Measurements from ENCODE around the gene SERPINB6. TPM values are rescaled to one million over a fixed set of nuclear protein-coding genes. Genes with fewer than 3 reads are reported as not detected.
A peak's percentile ranks its signal among the peaks of the same experiment; 100 is the strongest.

Gene SERPINB6
- total and polyA plus RNA-seq, 9 of the 15 experiments (the other 6 are each of a cell fraction or from before 2014, with no cell fraction given), result 86.6 to 211 (median 143) TPM

DNA sequence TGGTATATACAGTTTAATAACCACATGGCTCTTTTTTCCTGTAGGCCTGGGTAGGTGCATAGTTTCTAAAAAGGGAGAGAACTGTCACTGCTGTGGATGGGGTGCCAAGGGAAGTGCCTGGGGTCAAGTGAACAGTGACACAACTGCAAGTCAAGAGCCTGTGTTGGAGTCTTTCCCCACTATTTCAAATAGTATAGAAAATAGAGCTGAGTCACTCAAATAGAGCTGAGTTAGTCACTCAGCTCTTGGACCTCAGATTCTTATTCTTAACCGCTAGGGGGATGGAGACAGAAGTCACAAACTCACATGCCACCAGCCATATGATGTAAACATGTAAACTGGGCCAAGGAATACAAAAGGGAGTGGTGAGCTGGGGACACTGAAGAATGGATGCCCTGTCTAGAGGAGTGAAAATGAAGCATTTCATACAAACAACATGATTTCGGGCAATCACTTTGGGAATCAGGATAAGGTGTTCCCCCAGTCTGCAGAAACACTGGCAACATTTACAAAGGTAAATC is 30.5 kb upstream of the SERPINB6 start (continued):
- no peak for TF ChIP-seq ATF1 (CRISPR knock-in tag; IDR thresholded peaks at IDR 0.05)
- peak; percentile 69 for TF ChIP-seq ATF1 (tag; IDR thresholded peaks at IDR 0.05)
- TF ChIP-seq CREB1 (IDR thresholded peaks at IDR 0.05), result no peak
- 0 out of 2 replicates have a peak, but pooled peaks have one; percentile 30 for TF ChIP-seq CREB1 (CRISPR knock-in tag; IDR thresholded peaks at IDR 0.05)
- TF ChIP-seq FOSL1 (tag; conservative IDR thresholded peaks at IDR 0.05), result peak; percentile 95
- TF ChIP-seq MTA2 (IDR thresholded peaks at IDR 0.05; ENCODE audit: low read depth), result peak; percentile 51; the same call in 1 of the 2 replicates
- no peak for TF ChIP-seq MXD1 (CRISPR knock-in tag; IDR thresholded peaks at IDR 0.05; ENCODE audit: borderline replicate concordance, poor library complexity, severe bottlenecking)
- peak; percentile 74 to 85; a peak in 3 of 4 replicates for TF ChIP-seq TEAD1 (CRISPR knock-in tag; IDR thresholded peaks at IDR 0.05)
- TF ChIP-seq SRSF3 (IDR thresholded peaks at IDR 0.05; ENCODE audit: insufficient read depth, low read length), result no peak
- TF ChIP-seq NCOR1 (IDR thresholded peaks at IDR 0.05), result peak; percentile 73
- TF ChIP-seq BHLHE40 (IDR thresholded peaks at IDR 0.05; ENCODE audit: low read length), result peak; percentile 96
- peak in 1 of 2 experiments; percentile 72; a peak in 2 of 4 replicates for TF ChIP-seq MAZ (CRISPR knock-in tag; conservative IDR thresholded peaks at IDR 0.05 in 1 of 2, IDR thresholded peaks at IDR 0.05 in 1 of 2)
- no peak for TF ChIP-seq RBM15 (IDR thresholded peaks at IDR 0.05; ENCODE audit: insufficient read depth, low read length)
- no peak; the same call in 1 of the 2 replicates for TF ChIP-seq FOXJ3 (CRISPR knock-in tag; IDR thresholded peaks at IDR 0.05)
- TF ChIP-seq CREM (IDR thresholded peaks at IDR 0.05; ENCODE audit: low read depth), result peak; percentile 66
- TF ChIP-seq GABPA (tag; conservative IDR thresholded peaks at IDR 0.05; ENCODE audit: low read depth), result peak; percentile 46; the same call in 1 of the 2 replicates
- peak; percentile 71 to 80; a peak in 3 of 4 replicates for TF ChIP-seq FOXA3 (CRISPR knock-in tag; conservative IDR thresholded peaks at IDR 0.05 in 1 of 2, IDR thresholded peaks at IDR 0.05 in 1 of 2)
- TF ChIP-seq, protein P1, sequence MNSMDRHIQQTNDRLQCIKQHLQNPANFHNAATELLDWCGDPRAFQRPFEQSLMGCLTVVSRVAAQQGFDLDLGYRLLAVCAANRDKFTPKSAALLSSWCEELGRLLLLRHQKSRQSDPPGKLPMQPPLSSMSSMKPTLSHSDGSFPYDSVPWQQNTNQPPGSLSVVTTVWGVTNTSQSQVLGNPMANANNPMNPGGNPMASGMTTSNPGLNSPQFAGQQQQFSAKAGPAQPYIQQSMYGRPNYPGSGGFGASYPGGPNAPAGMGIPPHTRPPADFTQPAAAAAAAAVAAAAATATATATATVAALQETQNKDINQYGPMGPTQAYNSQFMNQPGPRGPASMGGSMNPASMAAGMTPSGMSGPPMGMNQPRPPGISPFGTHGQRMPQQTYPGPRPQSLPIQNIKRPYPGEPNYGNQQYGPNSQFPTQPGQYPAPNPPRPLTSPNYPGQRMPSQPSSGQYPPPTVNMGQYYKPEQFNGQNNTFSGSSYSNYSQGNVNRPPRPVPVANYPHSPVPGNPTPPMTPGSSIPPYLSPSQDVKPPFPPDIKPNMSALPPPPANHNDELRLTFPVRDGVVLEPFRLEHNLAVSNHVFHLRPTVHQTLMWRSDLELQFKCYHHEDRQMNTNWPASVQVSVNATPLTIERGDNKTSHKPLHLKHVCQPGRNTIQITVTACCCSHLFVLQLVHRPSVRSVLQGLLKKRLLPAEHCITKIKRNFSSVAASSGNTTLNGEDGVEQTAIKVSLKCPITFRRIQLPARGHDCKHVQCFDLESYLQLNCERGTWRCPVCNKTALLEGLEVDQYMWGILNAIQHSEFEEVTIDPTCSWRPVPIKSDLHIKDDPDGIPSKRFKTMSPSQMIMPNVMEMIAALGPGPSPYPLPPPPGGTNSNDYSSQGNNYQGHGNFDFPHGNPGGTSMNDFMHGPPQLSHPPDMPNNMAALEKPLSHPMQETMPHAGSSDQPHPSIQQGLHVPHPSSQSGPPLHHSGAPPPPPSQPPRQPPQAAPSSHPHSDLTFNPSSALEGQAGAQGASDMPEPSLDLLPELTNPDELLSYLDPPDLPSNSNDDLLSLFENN (IDR thresholded peaks at IDR 0.05; ENCODE audit: low read depth in 2 of 2, low read length in 2 of 2), result peak in 1 of 2 experiments; percentile 68; a peak in 2 of 4 replicates
- TF ChIP-seq, protein P2, sequence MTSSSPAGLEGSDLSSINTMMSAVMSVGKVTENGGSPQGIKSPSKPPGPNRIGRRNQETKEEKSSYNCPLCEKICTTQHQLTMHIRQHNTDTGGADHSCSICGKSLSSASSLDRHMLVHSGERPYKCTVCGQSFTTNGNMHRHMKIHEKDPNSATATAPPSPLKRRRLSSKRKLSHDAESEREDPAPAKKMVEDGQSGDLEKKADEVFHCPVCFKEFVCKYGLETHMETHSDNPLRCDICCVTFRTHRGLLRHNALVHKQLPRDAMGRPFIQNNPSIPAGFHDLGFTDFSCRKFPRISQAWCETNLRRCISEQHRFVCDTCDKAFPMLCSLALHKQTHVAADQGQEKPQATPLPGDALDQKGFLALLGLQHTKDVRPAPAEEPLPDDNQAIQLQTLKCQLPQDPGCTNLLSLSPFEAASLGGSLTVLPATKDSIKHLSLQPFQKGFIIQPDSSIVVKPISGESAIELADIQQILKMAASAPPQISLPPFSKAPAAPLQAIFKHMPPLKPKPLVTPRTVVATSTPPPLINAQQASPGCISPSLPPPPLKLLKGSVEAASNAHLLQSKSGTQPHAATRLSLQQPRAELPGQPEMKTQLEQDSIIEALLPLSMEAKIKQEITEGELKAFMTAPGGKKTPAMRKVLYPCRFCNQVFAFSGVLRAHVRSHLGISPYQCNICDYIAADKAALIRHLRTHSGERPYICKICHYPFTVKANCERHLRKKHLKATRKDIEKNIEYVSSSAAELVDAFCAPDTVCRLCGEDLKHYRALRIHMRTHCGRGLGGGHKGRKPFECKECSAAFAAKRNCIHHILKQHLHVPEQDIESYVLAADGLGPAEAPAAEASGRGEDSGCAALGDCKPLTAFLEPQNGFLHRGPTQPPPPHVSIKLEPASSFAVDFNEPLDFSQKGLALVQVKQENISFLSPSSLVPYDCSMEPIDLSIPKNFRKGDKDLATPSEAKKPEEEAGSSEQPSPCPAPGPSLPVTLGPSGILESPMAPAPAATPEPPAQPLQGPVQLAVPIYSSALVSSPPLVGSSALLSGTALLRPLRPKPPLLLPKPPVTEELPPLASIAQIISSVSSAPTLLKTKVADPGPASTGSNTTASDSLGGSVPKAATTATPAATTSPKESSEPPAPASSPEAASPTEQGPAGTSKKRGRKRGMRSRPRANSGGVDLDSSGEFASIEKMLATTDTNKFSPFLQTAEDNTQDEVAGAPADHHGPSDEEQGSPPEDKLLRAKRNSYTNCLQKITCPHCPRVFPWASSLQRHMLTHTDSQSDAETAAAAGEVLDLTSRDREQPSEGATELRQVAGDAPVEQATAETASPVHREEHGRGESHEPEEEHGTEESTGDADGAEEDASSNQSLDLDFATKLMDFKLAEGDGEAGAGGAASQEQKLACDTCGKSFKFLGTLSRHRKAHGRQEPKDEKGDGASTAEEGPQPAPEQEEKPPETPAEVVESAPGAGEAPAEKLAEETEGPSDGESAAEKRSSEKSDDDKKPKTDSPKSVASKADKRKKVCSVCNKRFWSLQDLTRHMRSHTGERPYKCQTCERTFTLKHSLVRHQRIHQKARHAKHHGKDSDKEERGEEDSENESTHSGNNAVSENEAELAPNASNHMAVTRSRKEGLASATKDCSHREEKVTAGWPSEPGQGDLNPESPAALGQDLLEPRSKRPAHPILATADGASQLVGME (CRISPR knock-in tag; IDR thresholded peaks at IDR 0.05), result no peak

Measured in K562 (cell line).